Right cardiac atrium (tissue), 5 donors: ENCODE data around the gene LRMDA. TPM values are rescaled to one million over a fixed set of nuclear protein-coding genes. Genes with fewer than 3 reads are reported as not detected.

Experiments
- ATAC-seq, 2 donors: fragments of 200-7000 bp; cut with Tn5 transposase; one replicate each; pipeline versions ENCODE4 v1.8.0 to v1.9.1; 2020; ENCODE audit warnings: moderate library complexity in 2 of 2, mild to moderate bottlenecking in 1 of 2
- DNase-seq, 3 donors: peaks; one replicate each; pipeline ENCODE4 v3.0.0-alpha.2; 2020
- H3K27ac ChIP-seq: one replicate; pipeline ENCODE4 v1.5.1; 2013; ENCODE audit warnings: mild to moderate bottlenecking, low read length, control low read depth, moderate library complexity
- H3K27me3 ChIP-seq: one replicate; pipeline ENCODE4 v1.6.1; 2013; ENCODE audit not compliant: control insufficient read depth, insufficient read depth
- H3K4me1 ChIP-seq: one replicate; pipeline ENCODE4 v1.6.1; 2013; ENCODE audit warnings: low read length; ENCODE audit not compliant: control insufficient read depth, insufficient read depth
- H3K4me3 ChIP-seq: one replicate; pipeline ENCODE4 v1.5.1; 2013; ENCODE audit warnings: low read length, control low read depth
- H3K9me3 ChIP-seq: one replicate; pipeline ENCODE4 v1.6.1; 2013; ENCODE audit warnings: low read length; ENCODE audit not compliant: control insufficient read depth
- WGBS: extraction: QIAGEN DNeasy Blood & Tissue Kit; methylation state at CpG from one replicate; pipeline ENCODE4 v1.1.7; 2013; 5-methylcytosine and 5-hydroxymethylcytosine counted together
- intact Hi-C, 4 donors: fragments of 100-400 bp; cut with DNase I; formaldehyde crosslinking; loops; one replicate each; pipeline versions ENCODE4 v1.11.0 to v1.14.0; 2022 to 2023
- polyA plus RNA-seq: library from polyadenylated mRNA; stranded (reverse); fragments of 200-250 nt; gene quantifications from one replicate; pipeline ENCODE4 v1.2.3, GENCODE V29; 2013
- total RNA-seq, 4 donors: library from RNA; stranded (reverse); fragmentation: NEBNext Ultra II Directional; extraction: Animal tissue kit (Norgen Biotek cat#: 25700); gene quantifications; one replicate each; pipeline ENCODE4 v1.2.1, GENCODE V29; 2021
- donor health status: healthy with polysubstance abuse.
- donor health status: DM: no; HTN: yes; CAD: no.
- donor health status: DM: no; HTN: no; CAD: no.
- donor health status: DM: no; HTN: yes; CAD: no; lungs with severe emphysema.
- donor health status: DM: yes; HTN: yes; CAD: no.

LRMDA gene
- total and polyA plus RNA-seq, 5 donors, result 42.7 to 97.9 (median 48.8) TPM

GRCh38 chr10:75678527-75678926 lies 247.1 kb downstream of the LRMDA start:
- no peak overlapping the region for H3K4me3 ChIP-seq
- ATAC-seq, result no peak
- H3K27me3 ChIP-seq, result no peaks in the 10 kb centered on the region
- 93% methylated on average over 4 of the region's 4 CpGs for WGBS
- intact Hi-C loops, result no loop called here
- no peaks in the 10 kb centered on the region for H3K9me3 ChIP-seq
- no peak overlapping the region for H3K27ac ChIP-seq
- H3K4me1 ChIP-seq, result no peaks in the 10 kb centered on the region
- no peak for DNase-seq

- 94% methylated on average over 2 of the region's 2 CpGs for WGBS
- no peaks in the 10 kb centered on the region for H3K9me3 ChIP-seq
- H3K27me3 ChIP-seq, result no peaks in the 10 kb centered on the region
- H3K4me1 ChIP-seq, result no peaks in the 10 kb centered on the region
- no peak for DNase-seq
- no peak overlapping the region for H3K27ac ChIP-seq
- ATAC-seq, result no peak
- H3K4me3 ChIP-seq, result no peak overlapping the region
- intact Hi-C loops, result no loop called here
Observed at GRCh38 chr10:75679536-75679935, 248.1 kb downstream of the LRMDA start.

GRCh38 chr10:75681334-75681733 lies 249.9 kb downstream of the LRMDA start:
- ATAC-seq, result no peak
- intact Hi-C loops, result no loop called here
- WGBS, result 96% methylated on average over 7 of the region's 7 CpGs
- Histone ChIP-seq H3K9me3 (no peaks in the 10 kb centered on the region), H3K27ac (no peak overlapping the region), H3K4me3 (no peak overlapping the region), H3K27me3 (no peaks in the 10 kb centered on the region), H3K4me1 (no peaks in the 10 kb centered on the region)
- no peak for DNase-seq

DNA sequence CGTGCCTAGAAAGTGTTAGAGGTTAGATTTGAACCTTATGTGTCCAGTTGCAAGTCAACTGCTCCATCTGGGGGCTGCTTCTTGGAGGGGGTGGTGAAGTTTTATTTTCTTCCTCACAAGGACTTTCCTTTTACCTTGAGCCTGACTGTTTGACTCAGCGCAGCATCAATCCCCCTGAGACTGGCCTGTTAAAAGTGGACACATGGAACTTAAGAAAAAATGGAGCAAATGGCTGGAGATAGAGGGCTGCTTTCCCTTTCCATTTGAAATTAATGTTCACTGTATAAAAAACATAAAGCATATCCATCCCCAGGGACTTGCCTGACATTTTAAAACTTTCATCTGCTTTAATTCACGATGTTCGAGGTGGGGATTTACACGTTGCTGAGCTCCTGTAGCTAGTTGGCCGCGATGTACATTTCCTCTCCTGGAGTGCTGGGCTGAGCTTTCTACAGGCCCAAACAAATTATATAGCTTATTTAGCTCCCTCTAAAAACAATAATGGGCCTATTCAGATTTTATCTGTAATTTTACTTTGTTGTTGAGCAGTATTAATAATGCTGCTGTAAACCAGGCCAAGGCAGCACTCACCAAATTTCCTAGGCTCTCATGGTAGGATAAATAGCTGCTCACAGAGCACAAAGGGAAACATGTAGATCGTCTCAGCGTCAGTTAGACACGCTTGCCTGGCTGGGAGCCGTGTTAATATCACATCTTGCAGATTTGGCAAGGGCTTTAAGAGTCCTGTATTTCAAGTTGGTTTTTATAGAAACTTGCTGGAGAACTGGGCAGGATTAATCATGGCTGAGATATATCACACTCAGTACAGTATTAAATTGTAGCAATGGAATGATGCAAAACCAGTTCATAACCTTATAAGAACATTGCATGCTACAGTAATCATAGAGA lies 251.5 kb downstream of the LRMDA start:
- no peak overlapping the region for H3K27ac ChIP-seq
- peak in 2 of 3 donors; percentile 59 to 73 for DNase-seq

GRCh38 chr10:75685187-75685586 lies 253.8 kb downstream of the LRMDA start:
- Histone ChIP-seq H3K27ac (no peak overlapping the region), H3K9me3 (no peaks in the 10 kb centered on the region), H3K4me3 (no peak overlapping the region), H3K4me1 (no peaks in the 10 kb centered on the region), H3K27me3 (no peaks in the 10 kb centered on the region)
- 82% methylated on average over 1 of the region's 1 CpG for WGBS
- DNase-seq (no peak), ATAC-seq (no peak)
- intact Hi-C loops, result no loop called here

More for the DNA sequence above, 251.5 kb downstream of the LRMDA start:
- 65% methylated on average over 11 of the region's 11 CpGs for WGBS
- Histone ChIP-seq H3K27me3 (no peaks in the 10 kb centered on the region), H3K4me1 (no peaks in the 10 kb centered on the region), H3K9me3 (no peaks in the 10 kb centered on the region), H3K4me3 (no peak overlapping the region)
- peak in 1 of 2 donors; percentile 64 for ATAC-seq
- intact Hi-C loops, result no loop called here

- no peak overlapping the region for H3K4me3 ChIP-seq
- no peaks in the 10 kb centered on the region for H3K9me3 ChIP-seq
- whole genome bisulfite sequencing, result 53% methylated on average over 5 of the region's 5 CpGs
- no peak for ATAC-seq
- no peaks in the 10 kb centered on the region for H3K27me3 ChIP-seq
- no peak overlapping the region for H3K27ac ChIP-seq
- H3K4me1 ChIP-seq, result no peaks in the 10 kb centered on the region
- DNase-seq, result no peak
- intact Hi-C loops, result no loop called here
Observed at GRCh38 chr10:75688506-75689300, 257.3 kb downstream of the LRMDA start.

GRCh38 chr10:75693489-75693888 lies 262.1 kb downstream of the LRMDA start:
- intact Hi-C loops, result no loop called here
- WGBS, result 97% methylated on average over 6 of the region's 6 CpGs
- no peak overlapping the region for H3K27ac ChIP-seq
- no peaks in the 10 kb centered on the region for H3K4me1 ChIP-seq
- H3K4me3 ChIP-seq, result no peak overlapping the region
- no peaks in the 10 kb centered on the region for H3K9me3 ChIP-seq
- ATAC-seq, result no peak
- DNase-seq, result no peak
- H3K27me3 ChIP-seq, result no peaks in the 10 kb centered on the region

DNA sequence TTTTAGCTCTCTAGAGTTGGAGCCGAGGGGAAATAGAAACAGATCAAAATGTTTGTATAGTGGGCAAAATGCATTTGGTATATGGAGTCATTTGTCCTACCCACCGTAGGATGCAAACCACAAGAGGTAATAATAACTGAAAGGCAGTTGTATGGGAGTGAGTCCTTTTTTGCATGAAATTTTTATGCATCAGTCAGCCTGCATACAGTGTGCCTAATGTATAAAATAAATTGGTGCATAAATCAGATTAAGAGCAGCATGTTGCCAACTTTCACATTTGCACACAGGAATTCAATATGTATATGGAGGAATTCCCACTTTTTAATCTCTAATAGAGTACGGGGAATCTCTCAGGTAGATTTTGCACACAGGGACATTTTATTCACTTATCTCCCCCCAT lies 262.8 kb downstream of the LRMDA start:
- ATAC-seq, result no peak
- 84% methylated on average over 3 of the region's 3 CpGs for WGBS

GRCh38 chr10:75694790-75695189 lies 263.4 kb downstream of the LRMDA start:
- Histone ChIP-seq H3K4me1 (no peaks in the 10 kb centered on the region), H3K4me3 (no peak overlapping the region), H3K9me3 (no peaks in the 10 kb centered on the region), H3K27ac (no peak overlapping the region), H3K27me3 (no peaks in the 10 kb centered on the region)
- ATAC-seq (no peak), DNase-seq (no peak)
- intact Hi-C loops, result no loop called here
- WGBS, result 94% methylated on average over 3 of the region's 3 CpGs

More for the DNA sequence above, 262.8 kb downstream of the LRMDA start:
- no peaks in the 10 kb centered on the region for H3K4me1 ChIP-seq
- no peak for DNase-seq
- no peak overlapping the region for H3K27ac ChIP-seq
- no peaks in the 10 kb centered on the region for H3K27me3 ChIP-seq
- H3K4me3 ChIP-seq, result no peak overlapping the region
- intact Hi-C loops, result no loop called here
- H3K9me3 ChIP-seq, result no peaks in the 10 kb centered on the region

DNA sequence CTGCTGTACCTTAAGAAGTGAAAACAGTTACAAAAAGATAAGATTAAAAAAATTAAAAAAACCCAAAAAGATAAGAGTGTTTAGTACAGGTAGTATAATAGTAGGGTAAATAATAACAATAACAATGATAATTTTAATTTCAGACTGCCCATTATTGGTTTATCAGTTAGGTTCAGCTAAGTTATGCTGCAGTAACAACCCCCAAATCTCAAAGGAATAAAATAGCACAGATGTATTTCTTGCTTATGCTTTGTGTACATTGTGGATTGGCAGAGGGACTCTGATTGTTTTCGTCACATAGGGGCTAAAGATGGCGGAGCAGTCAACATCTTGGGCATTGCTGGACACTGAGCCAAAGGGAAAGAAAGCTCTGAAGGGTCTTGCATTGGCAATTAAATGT lies 264.6 kb downstream of the LRMDA start:
- Histone ChIP-seq H3K27me3 (no peaks in the 10 kb centered on the region), H3K4me3 (no peak overlapping the region), H3K4me1 (no peaks in the 10 kb centered on the region), H3K27ac (no peak overlapping the region), H3K9me3 (no peaks in the 10 kb centered on the region)
- WGBS, result 98% methylated on average over 2 of the region's 2 CpGs
- ATAC-seq (no peak), DNase-seq (no peak)
- intact Hi-C loops, result no loop called here

GRCh38 chr10:75696536-75696935 lies 265.1 kb downstream of the LRMDA start:
- intact Hi-C loops, result no loop called here
- H3K4me1 ChIP-seq, result no peaks in the 10 kb centered on the region
- no peak overlapping the region for H3K27ac ChIP-seq
- H3K27me3 ChIP-seq, result no peaks in the 10 kb centered on the region
- H3K4me3 ChIP-seq, result no peak overlapping the region
- ATAC-seq (no peak), DNase-seq (no peak)
- 82% methylated on average over 4 of the region's 4 CpGs for WGBS
- H3K9me3 ChIP-seq, result no peaks in the 10 kb centered on the region
